ENCODE data around the gene METTL8. TPM values are rescaled to one million over a fixed set of nuclear protein-coding genes. Genes with fewer than 3 reads are reported as not detected.

Gene METTL8
- total and polyA plus RNA-seq, 2 of the 13 experiments (the other 11 are each of a cell fraction or from before 2014, with no cell fraction given): 18.6 to 68.2 TPM

- no peak for TF ChIP-seq CENPBD1 (CRISPR knock-in tag; IDR thresholded peaks at IDR 0.05; ENCODE audit: borderline replicate concordance, low read depth)
- 0 out of 2 replicates have a peak, but pooled peaks have one; percentile 67 for TF ChIP-seq ZNF746 (CRISPR knock-in tag; IDR thresholded peaks at IDR 0.05)
- no peak for TF ChIP-seq ZFAT (CRISPR knock-in tag; conservative IDR thresholded peaks at IDR 0.05)
- TF ChIP-seq GPBP1L1 (CRISPR knock-in tag; IDR thresholded peaks at IDR 0.05): no peak
- no peak for TF ChIP-seq ZNF777 (CRISPR knock-in tag; IDR thresholded peaks at IDR 0.05)
- TF ChIP-seq ATAD3A (CRISPR knock-in tag; IDR thresholded peaks at IDR 0.05): 0 out of 2 replicates have a peak, but pooled peaks have one; percentile 57
- no peak for TF ChIP-seq NR1H2 (CRISPR knock-in tag; IDR thresholded peaks at IDR 0.05; ENCODE audit: borderline replicate concordance, low read depth)
- no peak for TF ChIP-seq TRIM24 (CRISPR knock-in tag; IDR thresholded peaks at IDR 0.05)
- no peak for TF ChIP-seq CREBL2 (CRISPR knock-in tag; IDR thresholded peaks at IDR 0.05; ENCODE audit: borderline replicate concordance)
- no peak for TF ChIP-seq TEF (CRISPR knock-in tag; IDR thresholded peaks at IDR 0.05)
- TF ChIP-seq GTF3A (CRISPR knock-in tag; conservative IDR thresholded peaks at IDR 0.05): no peak
- peak; percentile 8; the same call in 1 of the 2 replicates for TF ChIP-seq TGIF2 (CRISPR knock-in tag; IDR thresholded peaks at IDR 0.05)
- no peak for TF ChIP-seq PLSCR1 (CRISPR knock-in tag; IDR thresholded peaks at IDR 0.05; ENCODE audit: borderline replicate concordance)
- 0 out of 2 replicates have a peak, but pooled peaks have one; percentile 9 for TF ChIP-seq HNF1A (IDR thresholded peaks at IDR 0.05; ENCODE audit: low read depth)
- no peak for TF ChIP-seq HNF1A (CRISPR knock-in tag; IDR thresholded peaks at IDR 0.05; ENCODE audit: borderline replicate concordance)
- TF ChIP-seq SRSF4 (IDR thresholded peaks at IDR 0.05; ENCODE audit: low read depth, low read length, poor library complexity, severe bottlenecking): no peak
- no peak for TF ChIP-seq ZNF136 (CRISPR knock-in tag; IDR thresholded peaks at IDR 0.05; ENCODE audit: low read depth)
- TF ChIP-seq SAP130 (CRISPR knock-in tag; IDR thresholded peaks at IDR 0.05; ENCODE audit: low read depth): peak; percentile 84; the same call in 1 of the 2 replicates
- TF ChIP-seq ZNF143 (CRISPR knock-in tag; IDR thresholded peaks at IDR 0.05): no peak
- peak; percentile 90 for TF ChIP-seq HNF4A (CRISPR knock-in tag; IDR thresholded peaks at IDR 0.05)
- no peak for TF ChIP-seq SETDB1 (CRISPR knock-in tag; IDR thresholded peaks at IDR 0.05; ENCODE audit: borderline replicate concordance)
- TF ChIP-seq ZNF615 (CRISPR knock-in tag; IDR thresholded peaks at IDR 0.05; ENCODE audit: borderline replicate concordance): peak; percentile 65; the same call in 1 of the 2 replicates
Measured at GRCh38 chr2:171433763-171434012, at the start of gene METTL8 (continued).

Data from HepG2 (cell line).